GM18499 (cell line): ENCODE measurements around the gene FAM222B.

Experiments
- ATAC-seq: cut with Tn5 transposase; IDR thresholded peaks from one replicate; pipeline ENCODE4 v1.9.1; 2021; ENCODE audit warnings: moderate number of reproducible peaks; ENCODE audit not compliant: insufficient read depth, unreplicated experiment

The FAM222B gene

GRCh38 chr17:28748852-28749515 is 93.6 kb downstream of the FAM222B start:
- no peak for ATAC-seq

- no peak for ATAC-seq
Observed at GRCh38 chr17:28747801-28748750, 94.5 kb downstream of the FAM222B start.

- no peak for ATAC-seq
Observed at GRCh38 chr17:28747051-28747691, 95.4 kb downstream of the FAM222B start.

GRCh38 chr17:28746611-28747050 is 96.0 kb downstream of the FAM222B start:
- ATAC-seq, result no peak

- ATAC-seq, result no peak
Observed at GRCh38 chr17:28745786-28746411, 96.7 kb downstream of the FAM222B start.

GRCh38 chr17:28744972-28745785 is 97.4 kb downstream of the FAM222B start:
- ATAC-seq, result no peak

GRCh38 chr17:28744104-28744971 is 98.3 kb downstream of the FAM222B start:
- ATAC-seq, result no peak

GRCh38 chr17:28743243-28744103 is 99.1 kb downstream of the FAM222B start, which contains the start of gene TRAF4:
Gene TRAF4, plus strand, starts transcription at chr17:28744011. Its CDS starts 102 bp downstream, at chr17:28744113.
- ATAC-seq, result no peak

- ATAC-seq, result no peak
Observed at GRCh38 chr17:28741358-28742349, 100.9 kb downstream of the FAM222B start.

- ATAC-seq, result no peak
Observed at GRCh38 chr17:28740406-28741357, 101.9 kb downstream of the FAM222B start.

GRCh38 chr17:28738680-28739384 is 103.8 kb downstream of the FAM222B start:
- no peak for ATAC-seq

- no peak for ATAC-seq
Observed at GRCh38 chr17:28737770-28738679, 104.6 kb downstream of the FAM222B start.

- no peak for ATAC-seq
Observed at GRCh38 chr17:28737316-28737715, 105.3 kb downstream of the FAM222B start.
